HTERT RPE-1 (cell line): ENCODE results near the gene SCN2A.
"Not testable (repeated sequence)": the region's sequence is repeated elsewhere in the genome, so short reads cannot be mapped to it uniquely, and the experiment has no call there.

Source experiments
- in situ Hi-C: fragments of 300-500 bp; cut with MboI; formaldehyde crosslinking; loops from 4 replicates; pipeline ENCODE4 v1.14.3; 2020; ENCODE audit warnings: low sequenced_read_pairs

Gene SCN2A

GRCh38 chr2:165251366-165251765 lies 12.2 kb downstream of the SCN2A start:
- in situ Hi-C loops: no loop called here

- in situ Hi-C loops: no loop called here
These were observed 14.0 kb downstream of the SCN2A start for GRCh38 chr2:165253178-165253577.

GRCh38 chr2:165256618-165257017 lies 17.4 kb downstream of the SCN2A start:
- in situ Hi-C loops: no loop called here

GRCh38 chr2:165260347-165260746 lies 21.1 kb downstream of the SCN2A start:
- in situ Hi-C loops: not testable (repeated sequence)

- in situ Hi-C loops: no loop called here
These were observed 29.5 kb downstream of the SCN2A start for GRCh38 chr2:165268754-165269153.

- in situ Hi-C loops: no loop called here
These were observed 34.0 kb downstream of the SCN2A start for GRCh38 chr2:165273176-165273575.

- in situ Hi-C loops: no loop called here
These were observed 35.5 kb downstream of the SCN2A start for GRCh38 chr2:165274698-165275097.

- in situ Hi-C loops: no loop called here
These were observed 36.7 kb downstream of the SCN2A start for GRCh38 chr2:165275932-165276331.

- in situ Hi-C loops: no loop called here
These were observed 38.1 kb downstream of the SCN2A start for GRCh38 chr2:165277295-165277694.

- in situ Hi-C loops: no loop called here
These were observed 38.8 kb downstream of the SCN2A start for GRCh38 chr2:165277860-165278656.

GRCh38 chr2:165280356-165280755 lies 41.1 kb downstream of the SCN2A start:
- in situ Hi-C loops: no loop called here

GRCh38 chr2:165281387-165281786 lies 42.2 kb downstream of the SCN2A start:
- in situ Hi-C loops: no loop called here

GRCh38 chr2:165283342-165283741 lies 44.1 kb downstream of the SCN2A start:
- in situ Hi-C loops: no loop called here

GRCh38 chr2:165287094-165287778 lies 48.0 kb downstream of the SCN2A start:
- in situ Hi-C loops: no loop called here

- in situ Hi-C loops: no loop called here
These were observed 49.9 kb downstream of the SCN2A start for GRCh38 chr2:165289069-165289468.

- in situ Hi-C loops: no loop called here
These were observed 54.5 kb downstream of the SCN2A start for GRCh38 chr2:165293440-165294420.

- in situ Hi-C loops: no loop called here
These were observed 55.7 kb downstream of the SCN2A start for GRCh38 chr2:165294912-165295311.

GRCh38 chr2:165295643-165296042 lies 56.4 kb downstream of the SCN2A start:
- in situ Hi-C loops: no loop called here

- in situ Hi-C loops: no loop called here
These were observed 66.3 kb downstream of the SCN2A start for GRCh38 chr2:165305391-165306096.

- in situ Hi-C loops: no loop called here
These were observed 68.1 kb downstream of the SCN2A start for GRCh38 chr2:165307317-165307716.

- in situ Hi-C loops: no loop called here
These were observed 72.7 kb downstream of the SCN2A start for GRCh38 chr2:165311949-165312348.
